Measurements from ENCODE around the gene RBPJ.

Gene RBPJ

GRCh38 chr4:26330186-26330787, 9.5 kb downstream of the RBPJ start:
- TF ChIP-seq FOXK2 (IDR thresholded peaks at IDR 0.05) (no peak), LEF1 (IDR thresholded peaks at IDR 0.05; ENCODE audit: borderline replicate concordance) (no peak), SUZ12 (IDR thresholded peaks at IDR 0.05) (no peak), ARNT (IDR thresholded peaks at IDR 0.05) (no peak), BHLHE40 (IDR thresholded peaks at IDR 0.05; ENCODE audit: borderline replicate concordance) (no peak), CTBP1 (IDR thresholded peaks at IDR 0.05; ENCODE audit: borderline replicate concordance) (no peak)
- CTCF ChIA-PET, result interaction anchor here (0.5 to 2.3 kb wide), 18 partner anchors 9 to 962 kb away, joined by 3 to 9 read pairs (median 4); no protein-coding TSS in a partner anchor
- POLR2A ChIA-PET, result interaction anchor here (0.8 to 1.2 kb wide), 2 partner anchors 12 to 253 kb away, joined by 3 to 4 read pairs; no protein-coding TSS in a partner anchor
- DNase-seq (ENCODE audit: extremely low spot score), result peak; percentile 19

- POLR2A ChIA-PET, result interaction anchor here (1.2 kb wide), 2 partner anchors 11 to 12 kb away, joined by 3 to 4 read pairs; no protein-coding TSS in a partner anchor
- CTCF ChIA-PET, result interaction anchor here (0.5 to 2.3 kb wide), 15 partner anchors 11 to 963 kb away, joined by 3 to 9 read pairs (median 3); no protein-coding TSS in a partner anchor
- TF ChIP-seq HDGF (IDR thresholded peaks at IDR 0.05; ENCODE audit: borderline replicate concordance), result no peak
- TF ChIP-seq TARDBP (IDR thresholded peaks at IDR 0.05), result no peak
- TF ChIP-seq ELF4 (IDR thresholded peaks at IDR 0.05), result no peak
- no peak for TF ChIP-seq BHLHE40 (IDR thresholded peaks at IDR 0.05; ENCODE audit: borderline replicate concordance)
- no peak for TF ChIP-seq CTBP1 (IDR thresholded peaks at IDR 0.05; ENCODE audit: borderline replicate concordance)
- no peak for TF ChIP-seq PKNOX1 (IDR thresholded peaks at IDR 0.05)
- TF ChIP-seq SP1 (IDR thresholded peaks at IDR 0.05), result no peak
- TF ChIP-seq FOXA1 (IDR thresholded peaks at IDR 0.05), result no peak
- TF ChIP-seq L3MBTL2 (conservative IDR thresholded peaks at IDR 0.05), result no peak
- TF ChIP-seq ARNT (IDR thresholded peaks at IDR 0.05), result no peak
- no peak for TF ChIP-seq FOXM1 (IDR thresholded peaks at IDR 0.05; ENCODE audit: borderline replicate concordance)
- no peak for TF ChIP-seq NFRKB (IDR thresholded peaks at IDR 0.05)
- no peak for TF ChIP-seq LEF1 (IDR thresholded peaks at IDR 0.05; ENCODE audit: borderline replicate concordance)
- no peak for TF ChIP-seq FOXK2 (IDR thresholded peaks at IDR 0.05)
- TF ChIP-seq SUZ12 (IDR thresholded peaks at IDR 0.05), result no peak
- TF ChIP-seq ZNF384 (IDR thresholded peaks at IDR 0.05), result no peak
- DNase-seq (ENCODE audit: extremely low spot score), result no peak
Measured at GRCh38 chr4:26330946-26331345, 10.1 kb downstream of the RBPJ start.

GRCh38 chr4:26331380-26331950, 10.7 kb downstream of the RBPJ start:
- no peak for DNase-seq (ENCODE audit: extremely low spot score)
- POLR2A ChIA-PET, result interaction anchor here (1.2 kb wide), 2 partner anchors 11 to 13 kb away, joined by 3 to 4 read pairs; no protein-coding TSS in a partner anchor
- no peak for TF ChIP-seq SP1 (IDR thresholded peaks at IDR 0.05)
- no peak for TF ChIP-seq FOXM1 (IDR thresholded peaks at IDR 0.05; ENCODE audit: borderline replicate concordance)
- no peak for TF ChIP-seq ZNF384 (IDR thresholded peaks at IDR 0.05)
- TF ChIP-seq PKNOX1 (IDR thresholded peaks at IDR 0.05), result no peak
- no peak for TF ChIP-seq HDGF (IDR thresholded peaks at IDR 0.05; ENCODE audit: borderline replicate concordance)
- no peak for TF ChIP-seq ARNT (IDR thresholded peaks at IDR 0.05)
- no peak for TF ChIP-seq FOXK2 (IDR thresholded peaks at IDR 0.05)
- no peak for TF ChIP-seq TARDBP (IDR thresholded peaks at IDR 0.05)
- TF ChIP-seq CTBP1 (IDR thresholded peaks at IDR 0.05; ENCODE audit: borderline replicate concordance), result no peak
- TF ChIP-seq FOXA1 (IDR thresholded peaks at IDR 0.05), result no peak
- no peak for TF ChIP-seq NFRKB (IDR thresholded peaks at IDR 0.05)
- TF ChIP-seq LEF1 (IDR thresholded peaks at IDR 0.05; ENCODE audit: borderline replicate concordance), result no peak
- CTCF ChIA-PET, result interaction anchor here (0.5 to 2.3 kb wide), 8 partner anchors 14 to 525 kb away, joined by 3 to 9 read pairs (median 4); no protein-coding TSS in a partner anchor

- ChIA-PET POLR2A (no interaction called here), CTCF (no interaction called here)
- no peak for DNase-seq (ENCODE audit: extremely low spot score)
- TF ChIP-seq FOXK2 (IDR thresholded peaks at IDR 0.05) (no peak), BHLHE40 (IDR thresholded peaks at IDR 0.05; ENCODE audit: borderline replicate concordance) (no peak), L3MBTL2 (conservative IDR thresholded peaks at IDR 0.05) (no peak), ARNT (IDR thresholded peaks at IDR 0.05) (no peak), FOXA1 (IDR thresholded peaks at IDR 0.05) (no peak), CTBP1 (IDR thresholded peaks at IDR 0.05; ENCODE audit: borderline replicate concordance) (no peak)
Measured at GRCh38 chr4:26334366-26334765, 13.6 kb downstream of the RBPJ start.

GRCh38 chr4:26337612-26338011, 16.8 kb downstream of the RBPJ start:
- TF ChIP-seq ELF4 (IDR thresholded peaks at IDR 0.05), result no peak
- TF ChIP-seq ZNF384 (IDR thresholded peaks at IDR 0.05), result no peak
- TF ChIP-seq SUZ12 (IDR thresholded peaks at IDR 0.05), result no peak
- no peak for TF ChIP-seq HDGF (IDR thresholded peaks at IDR 0.05; ENCODE audit: borderline replicate concordance)
- no peak for TF ChIP-seq L3MBTL2 (conservative IDR thresholded peaks at IDR 0.05)
- no peak for TF ChIP-seq SP1 (IDR thresholded peaks at IDR 0.05)
- TF ChIP-seq NFRKB (IDR thresholded peaks at IDR 0.05), result no peak
- TF ChIP-seq FOXK2 (IDR thresholded peaks at IDR 0.05), result no peak
- no peak for TF ChIP-seq LEF1 (IDR thresholded peaks at IDR 0.05; ENCODE audit: borderline replicate concordance)
- no peak for TF ChIP-seq FOXA1 (IDR thresholded peaks at IDR 0.05)
- TF ChIP-seq TARDBP (IDR thresholded peaks at IDR 0.05), result no peak
- TF ChIP-seq CTBP1 (IDR thresholded peaks at IDR 0.05; ENCODE audit: borderline replicate concordance), result no peak

GRCh38 chr4:26342328-26343037, 21.7 kb downstream of the RBPJ start:
- DNase-seq (ENCODE audit: extremely low spot score), result peak; percentile 18
- ChIA-PET POLR2A (no interaction called here), CTCF (interaction anchor here (1.5 to 1.6 kb wide), 2 partner anchors 12 kb away, joined by 4 to 9 read pairs; no protein-coding TSS in a partner anchor)
- no peak for TF ChIP-seq L3MBTL2 (conservative IDR thresholded peaks at IDR 0.05)
- no peak for TF ChIP-seq FOXM1 (IDR thresholded peaks at IDR 0.05; ENCODE audit: borderline replicate concordance)
- TF ChIP-seq BHLHE40 (IDR thresholded peaks at IDR 0.05; ENCODE audit: borderline replicate concordance), result no peak
- TF ChIP-seq NFRKB (IDR thresholded peaks at IDR 0.05), result no peak
- peak; percentile 75 for TF ChIP-seq PKNOX1 (IDR thresholded peaks at IDR 0.05)
- no peak for TF ChIP-seq ZNF384 (IDR thresholded peaks at IDR 0.05)
- no peak for TF ChIP-seq SUZ12 (IDR thresholded peaks at IDR 0.05)
- no peak for TF ChIP-seq FOXA1 (IDR thresholded peaks at IDR 0.05)

More at GRCh38 chr4:26337612-26338011, 16.8 kb downstream of the RBPJ start:
- ChIA-PET POLR2A (no interaction called here), CTCF (interaction anchor here (0.7 kb wide), 1 partner anchor 325 kb away, joined by 5 read pairs; no protein-coding TSS in a partner anchor)
- DNase-seq (ENCODE audit: extremely low spot score), result no peak
